Activated CD8-positive, alpha-beta memory T cell treated with anti-CD3 and anti-CD28 coated beads, Interleukin-2, amount 50 U/mL, for 24 hours (primary cell): ENCODE measurements around the gene HAPLN1.

Experiments used
- DNase-seq: peaks from one replicate; pipeline ENCODE4 v3.0.0-alpha.2; 2020; ENCODE audit errors: extremely low read depth

The HAPLN1 gene

GRCh38 chr5:83718195-83718825, 2.3 kb downstream of the HAPLN1 start:
- DNase-seq = no peak

DNA sequence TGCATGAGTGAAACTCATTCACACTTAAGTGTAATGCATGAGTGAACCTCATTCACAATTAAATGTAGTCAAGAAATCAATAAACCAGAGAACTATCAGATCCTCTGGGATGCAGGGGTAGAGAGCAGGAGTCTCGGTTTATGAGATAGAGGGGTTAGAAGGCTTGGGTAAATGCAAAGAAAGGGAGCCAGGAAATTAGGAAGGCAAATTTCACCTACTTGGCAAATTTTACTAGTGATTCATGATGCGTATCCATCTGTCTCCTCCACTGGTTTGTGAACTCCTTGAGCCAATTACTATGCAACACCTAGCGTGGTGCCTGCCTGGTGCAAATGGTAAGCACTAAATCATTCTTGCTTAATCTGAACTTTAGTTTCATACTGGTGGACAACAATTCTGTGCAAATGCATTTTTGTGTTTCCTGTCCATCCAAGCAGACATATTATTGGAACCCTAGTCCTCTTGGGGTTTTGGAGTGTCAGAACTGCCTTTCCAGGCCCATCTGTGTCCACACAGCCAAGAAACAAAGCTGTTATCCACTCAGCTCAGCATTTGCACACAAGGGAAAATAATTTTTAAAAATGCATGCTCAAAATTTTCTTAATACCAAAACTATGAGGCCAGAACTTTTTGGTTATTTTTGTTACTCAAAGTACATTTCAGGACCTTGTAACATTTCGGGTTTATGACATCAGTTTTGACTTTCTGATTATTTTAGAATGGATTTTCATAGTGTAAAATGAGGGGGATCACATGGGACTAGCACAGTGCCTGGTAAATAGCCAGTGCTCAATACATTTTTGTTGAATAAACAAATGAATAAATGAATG, 5.2 kb downstream of the HAPLN1 start:
- DNase-seq = no peak

GRCh38 chr5:83714810-83715209, 5.8 kb downstream of the HAPLN1 start:
- no peak for DNase-seq

GRCh38 chr5:83711982-83712601, 8.6 kb downstream of the HAPLN1 start:
- DNase-seq = no peak

DNA sequence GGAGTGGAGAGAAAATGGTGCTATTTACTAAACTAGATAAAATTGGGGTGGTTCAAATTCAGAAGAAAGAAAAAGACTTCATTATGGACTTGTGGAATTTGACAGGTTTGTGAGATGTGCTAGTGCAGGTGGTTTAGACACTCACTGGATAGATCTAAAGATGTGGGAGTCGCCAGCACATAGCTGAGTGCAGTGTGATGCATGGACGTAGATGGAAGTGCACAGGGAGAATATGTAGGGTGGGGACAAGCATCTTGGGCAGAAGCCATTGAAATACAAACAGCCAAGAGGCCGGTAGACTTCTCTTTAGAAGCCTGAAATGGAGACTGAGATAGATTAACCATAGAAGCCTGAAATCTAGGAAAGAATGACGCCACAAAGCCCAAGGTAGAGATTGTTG, 10.7 kb downstream of the HAPLN1 start:
- no peak for DNase-seq

DNA sequence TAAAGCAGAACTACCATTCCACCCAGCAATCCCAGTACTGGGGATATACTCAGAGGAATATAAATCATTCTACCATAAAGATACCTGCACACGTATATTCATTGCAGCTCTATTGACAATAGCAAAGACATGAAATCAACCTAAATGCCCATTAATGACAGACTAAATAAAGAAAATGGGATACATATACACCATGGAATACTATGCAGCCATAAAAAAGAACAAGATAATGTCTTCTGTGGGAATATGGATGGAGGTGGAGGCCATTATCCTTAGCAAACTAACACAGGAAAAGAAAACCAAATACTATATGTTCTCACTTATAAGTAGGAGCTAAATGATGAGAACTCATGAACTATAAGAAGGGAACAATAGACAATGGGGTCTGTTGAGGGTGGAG, 12.5 kb downstream of the HAPLN1 start:
- DNase-seq = no peak

DNA sequence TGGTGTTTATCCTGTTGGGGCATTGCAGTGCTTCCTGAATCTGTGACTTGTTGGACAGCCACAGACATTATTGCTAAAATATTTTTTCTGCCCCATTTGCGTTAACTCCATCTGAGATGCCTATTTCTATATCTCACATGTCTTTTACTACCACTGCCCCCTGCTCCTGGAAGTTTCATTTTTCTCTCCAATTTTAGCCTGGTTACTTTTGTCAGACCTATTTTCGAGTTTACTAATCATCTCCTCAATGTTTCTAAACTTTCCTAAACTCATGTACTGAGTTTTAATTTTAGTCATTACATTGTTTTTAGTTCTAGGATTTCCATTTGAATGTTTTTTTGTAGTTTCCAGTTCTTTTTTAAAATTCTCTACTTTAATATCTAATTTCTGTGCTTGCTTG, 17.6 kb downstream of the HAPLN1 start:
- no peak for DNase-seq

GRCh38 chr5:83701886-83702285, 18.8 kb downstream of the HAPLN1 start:
- DNase-seq = no peak

DNA sequence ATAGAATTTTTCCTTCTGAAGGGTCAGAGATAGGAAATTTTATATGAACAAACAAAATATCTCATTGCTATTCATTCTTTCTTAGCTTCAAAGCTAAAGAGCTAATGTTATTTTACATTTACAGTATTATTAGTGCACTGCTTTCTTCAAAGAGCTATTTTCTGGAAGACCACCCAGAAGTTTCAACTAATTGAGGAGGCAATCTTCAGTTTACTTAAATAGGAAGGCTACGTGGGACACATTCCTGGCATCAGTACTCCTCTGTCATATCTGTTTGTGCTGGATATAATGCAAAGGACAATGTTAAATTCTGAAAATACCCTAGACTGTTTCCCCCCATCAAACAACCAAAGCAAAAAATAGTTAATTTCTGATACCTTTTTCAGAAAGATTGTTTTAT, 30.8 kb downstream of the HAPLN1 start:
- DNase-seq = no peak

GRCh38 chr5:83688281-83688680, 32.4 kb downstream of the HAPLN1 start:
- DNase-seq = no peak

DNA sequence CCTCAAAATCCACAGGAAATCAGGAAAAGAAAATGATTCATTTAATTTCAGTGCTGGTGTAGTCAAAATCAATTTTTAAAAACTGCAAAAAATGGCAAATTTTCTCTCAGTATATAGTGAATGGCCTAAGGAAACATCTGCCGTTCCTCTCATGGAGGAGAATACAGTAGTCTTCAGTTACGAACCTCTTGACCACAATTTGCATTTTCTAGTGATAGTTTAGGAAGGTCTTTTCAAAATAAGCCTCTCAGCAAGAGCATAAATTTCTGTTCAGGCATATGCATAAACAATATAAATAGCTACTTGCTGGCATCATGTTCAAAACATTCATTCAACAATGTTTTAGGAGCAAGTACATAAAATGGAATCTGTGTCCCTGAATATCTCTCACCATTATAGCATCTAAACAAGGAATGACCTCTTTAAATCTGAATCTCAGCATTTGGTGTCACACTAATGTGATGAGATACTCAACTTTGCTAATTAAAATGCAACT, 33.5 kb downstream of the HAPLN1 start:
- no peak for DNase-seq

DNA sequence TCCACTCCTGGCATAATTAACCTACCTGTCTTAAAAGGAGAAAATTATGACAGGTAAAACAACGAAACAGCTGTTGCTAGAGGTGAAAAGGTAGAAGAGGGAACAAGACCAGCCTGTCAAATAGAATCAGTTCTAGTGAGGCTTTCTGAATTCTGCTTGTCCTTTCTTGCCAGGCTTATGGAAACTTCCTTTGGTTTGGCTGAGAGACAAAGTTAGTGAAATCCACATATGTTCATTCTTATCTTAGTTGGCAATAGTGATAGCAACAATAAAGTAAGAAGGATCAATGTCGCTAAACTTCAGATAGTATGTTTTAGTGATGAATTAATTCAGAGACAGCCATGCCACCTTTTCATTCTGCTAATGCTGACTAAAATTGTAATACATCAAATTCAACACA, 34.4 kb downstream of the HAPLN1 start:
- no peak for DNase-seq

DNA sequence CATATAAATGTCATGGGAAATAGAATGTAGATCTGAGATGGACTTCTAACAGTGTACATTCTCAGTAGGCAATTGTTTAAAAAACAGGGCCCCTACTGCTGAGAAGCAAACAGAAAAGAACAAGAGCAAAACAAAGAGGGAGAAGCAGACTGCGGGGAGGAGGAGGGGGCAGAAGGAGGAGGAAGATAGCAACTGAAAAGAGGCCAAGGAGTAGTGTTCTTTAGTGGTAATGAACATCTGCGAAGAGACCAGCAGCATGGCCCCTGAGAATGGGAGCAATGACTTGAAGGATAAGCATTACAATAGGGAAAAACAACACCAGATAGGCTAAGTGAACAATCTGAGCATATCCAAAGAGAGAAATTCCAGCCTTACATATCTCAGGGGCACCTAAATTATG, 36.8 kb downstream of the HAPLN1 start:
- no peak for DNase-seq

DNA sequence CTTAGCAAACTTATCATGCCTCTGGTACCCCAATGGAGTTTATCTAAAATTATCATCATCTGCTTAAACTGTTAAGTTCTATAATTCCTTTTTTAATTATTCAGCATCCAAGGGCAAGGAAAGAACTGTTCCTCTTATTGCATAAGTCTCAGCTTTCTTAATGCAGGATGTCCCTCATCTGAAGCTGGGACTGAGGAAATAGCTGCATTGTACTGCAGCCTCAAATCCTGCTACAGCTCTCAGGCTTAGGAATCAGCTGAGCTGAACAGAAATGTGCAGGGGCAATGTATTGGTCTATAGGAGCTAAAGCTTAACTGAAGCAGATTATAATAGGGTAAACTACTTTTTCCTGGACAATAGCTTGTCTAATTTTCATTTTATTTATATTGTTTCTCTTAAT, 48.0 kb downstream of the HAPLN1 start:
- DNase-seq = no peak

DNA sequence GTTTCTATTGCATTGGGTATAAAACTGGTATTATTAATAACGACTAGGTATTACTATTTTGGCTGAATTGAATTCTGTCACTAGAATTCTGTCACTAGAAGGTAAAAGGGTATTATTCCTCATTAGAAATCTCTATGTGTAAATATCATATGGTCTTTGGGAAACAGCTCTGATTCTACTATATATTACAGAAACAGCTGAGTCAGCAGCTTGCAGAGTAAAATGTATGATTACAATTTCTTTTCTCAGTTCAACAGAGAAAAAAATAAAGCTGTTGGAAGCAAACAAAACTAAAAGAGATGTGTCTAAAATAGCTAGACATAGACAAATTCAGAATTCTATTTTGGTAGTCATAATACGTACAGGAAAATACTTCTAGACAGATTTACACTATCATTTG, 48.5 kb downstream of the HAPLN1 start:
- no peak for DNase-seq

DNA sequence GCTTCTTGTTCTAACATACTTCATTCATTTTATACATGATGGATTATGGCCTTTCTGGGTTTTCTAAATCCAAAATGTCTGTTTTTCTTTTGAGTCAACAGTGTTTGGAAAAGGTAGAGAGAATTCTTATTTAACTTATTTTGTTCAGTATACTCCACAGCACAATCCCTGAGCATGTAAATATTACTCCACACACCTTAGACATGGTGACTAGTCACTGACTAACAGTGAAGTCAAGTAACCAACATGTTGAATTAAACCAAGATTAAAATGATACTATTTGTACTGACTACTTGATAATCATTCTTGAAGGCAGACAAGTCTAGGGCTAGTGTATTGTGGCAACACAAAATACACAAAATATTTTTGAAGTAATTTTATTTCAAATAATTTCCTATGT, 55.0 kb downstream of the HAPLN1 start:
- DNase-seq = no peak

DNA sequence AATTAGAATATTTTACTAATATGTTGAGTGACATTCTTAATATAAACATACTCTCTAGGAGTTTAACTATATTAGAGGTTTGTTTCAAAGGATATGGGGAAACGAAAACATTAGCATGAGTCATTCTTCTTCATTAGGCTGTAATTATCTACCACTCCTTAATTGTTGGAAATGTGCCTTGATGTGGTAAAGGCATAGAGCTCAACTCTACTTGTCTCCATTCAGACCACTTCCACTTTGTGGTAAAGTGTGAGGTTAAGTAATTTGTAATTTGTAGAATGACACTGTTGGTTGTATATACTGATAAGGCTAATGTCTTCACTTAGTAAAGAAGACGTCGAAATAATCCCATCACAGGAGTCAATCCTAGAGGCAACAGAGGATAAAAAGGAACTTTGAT, 58.1 kb downstream of the HAPLN1 start:
- no peak for DNase-seq

DNA sequence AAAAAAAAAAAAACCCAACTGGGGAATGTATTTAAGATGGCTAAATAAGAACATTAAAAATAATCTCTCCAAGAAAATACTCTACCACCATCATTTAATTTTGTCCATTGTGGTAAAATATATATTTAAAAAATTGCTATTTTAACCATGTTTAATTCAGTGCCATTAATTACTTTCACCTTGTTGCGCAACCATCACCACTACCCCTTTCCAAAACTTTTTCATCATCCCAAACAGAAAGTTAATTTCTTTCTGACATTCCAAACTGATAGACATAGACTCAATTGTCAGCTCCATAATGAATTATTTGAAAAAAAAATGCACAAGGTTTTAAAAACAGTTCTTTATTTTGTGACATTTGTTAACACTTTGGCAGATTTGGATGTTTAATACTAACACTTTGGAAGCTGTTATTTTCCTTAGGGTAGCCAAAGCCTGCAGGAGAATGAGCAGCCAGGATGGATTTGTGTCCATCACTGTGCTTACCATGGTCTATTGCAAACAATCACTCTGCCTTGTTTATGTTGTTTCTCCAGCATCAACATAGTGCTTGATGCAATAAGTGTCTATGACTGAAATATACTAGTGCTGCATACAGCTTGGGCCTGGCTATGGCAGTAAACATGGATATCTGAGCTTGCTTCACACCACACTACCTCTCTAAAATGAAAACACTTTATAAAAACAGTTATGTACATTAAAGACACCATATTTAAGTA, 62.7 kb downstream of the HAPLN1 start:
- no peak for DNase-seq

DNA sequence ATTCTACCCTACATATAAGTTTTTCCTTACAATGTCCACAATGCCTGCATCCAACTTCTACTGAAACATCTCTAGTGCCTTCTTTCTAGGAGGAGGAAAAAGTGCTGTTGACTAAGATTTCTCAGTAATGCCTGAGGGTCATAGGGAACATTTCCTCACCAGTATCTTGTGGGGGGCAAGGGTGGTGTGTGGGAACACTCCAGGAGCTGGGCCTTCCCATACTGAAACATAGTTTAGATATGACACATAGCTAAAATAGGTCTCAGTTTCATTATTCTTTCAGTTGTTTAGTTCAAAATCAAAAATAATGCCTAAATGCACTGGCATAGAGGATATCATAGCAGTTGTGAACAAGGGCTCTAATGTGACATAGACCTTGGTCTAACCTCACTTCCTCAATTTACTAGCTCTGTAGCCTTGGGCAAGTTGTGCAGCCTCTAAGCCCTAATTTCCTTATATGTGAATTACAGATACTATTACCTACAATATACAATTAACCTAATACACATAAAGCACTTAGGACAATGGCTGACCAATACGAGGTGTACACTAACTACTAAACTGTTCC, 66.1 kb downstream of the HAPLN1 start:
- DNase-seq = no peak

DNA sequence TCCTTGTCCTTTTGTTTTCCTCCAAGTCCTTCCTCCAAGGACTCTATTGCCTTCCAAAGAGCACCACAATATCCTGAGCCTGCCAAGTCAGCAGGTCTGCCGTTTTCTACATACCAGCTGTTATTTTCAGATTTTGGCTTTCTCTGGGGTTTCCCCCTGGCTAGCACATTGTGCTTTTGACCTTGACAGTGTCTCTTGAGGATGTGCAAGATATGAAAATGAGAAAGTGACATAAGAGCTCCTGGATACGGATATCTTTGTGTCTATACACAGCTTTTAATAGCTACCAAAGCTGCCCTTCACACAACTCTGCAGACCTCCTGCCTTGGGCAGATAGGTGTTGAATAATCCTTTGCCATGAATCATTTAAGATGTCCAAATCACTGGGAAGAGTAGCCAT, 67.0 kb downstream of the HAPLN1 start:
- DNase-seq = no peak

GRCh38 chr5:83645936-83646335, 74.7 kb downstream of the HAPLN1 start:
- no peak for DNase-seq

DNA sequence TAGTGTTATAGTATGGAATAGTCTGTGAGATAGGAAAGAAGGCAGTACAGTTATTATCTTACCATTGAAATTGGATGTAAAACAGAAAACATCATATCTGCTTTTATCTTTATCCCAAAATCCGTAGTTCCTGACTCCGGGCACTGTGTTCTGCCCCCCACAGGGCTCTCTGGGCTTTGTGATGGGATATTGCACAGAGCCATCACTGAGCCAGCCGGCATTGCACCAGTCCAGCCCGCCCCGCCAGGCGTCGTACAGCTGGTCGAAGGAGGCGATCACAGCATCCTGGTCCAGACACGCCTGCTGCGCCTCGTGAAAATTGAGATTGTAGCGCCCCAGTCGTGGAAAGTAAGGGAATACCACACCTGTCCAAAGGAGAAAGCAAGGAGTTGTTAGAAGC, 76.4 kb downstream of the HAPLN1 start:
- DNase-seq = no peak
